NB4 (cell line): Measurements from ENCODE around the gene CLMN.

Source experiments
- CTCF ChIP-seq: IDR thresholded peaks from one replicate; pipeline ENCODE4 v1.5.1; 2012; ENCODE audit warnings: low read depth, low read length
- MAX ChIP-seq: IDR thresholded peaks from 2 replicates; pipeline ENCODE4 v1.6.1; 2011; ENCODE audit warnings: low read depth, low read length

GRCh38 chr14:95334044-95334443 lies 14.3 kb upstream of the CLMN start:
- TF ChIP-seq CTCF = peak; percentile 6
- TF ChIP-seq MAX = no peak
